Ishikawa (cell line): ENCODE results near the gene PMEPA1.

Source experiments
- CEBPB ChIP-seq: IDR thresholded peaks from 2 replicates; pipeline ENCODE4 v1.6.1; 2012
- CREB1 ChIP-seq: IDR thresholded peaks from 2 replicates; pipeline ENCODE4 v1.6.1; 2012; ENCODE audit warnings: low read depth
- EGR1 ChIP-seq: IDR thresholded peaks from 2 replicates; pipeline ENCODE4 v1.6.1; 2012
- EP300 ChIP-seq: IDR thresholded peaks from 2 replicates; pipeline ENCODE4 v1.6.1; 2012; ENCODE audit warnings: borderline replicate concordance
- FOXM1 ChIP-seq: IDR thresholded peaks from 2 replicates; pipeline ENCODE4 v1.6.1; 2012; ENCODE audit warnings: low read depth, borderline replicate concordance
- MAX ChIP-seq: IDR thresholded peaks from 2 replicates; pipeline ENCODE4 v1.6.1; 2012
- NFIC ChIP-seq: IDR thresholded peaks from 2 replicates; pipeline ENCODE4 v1.6.1; 2012
- RAD21 ChIP-seq: IDR thresholded peaks from 2 replicates; pipeline ENCODE4 v1.6.1; 2012; ENCODE audit warnings: low read depth
- REST ChIP-seq: IDR thresholded peaks from 2 replicates; pipeline ENCODE4 v1.6.1; 2012; ENCODE audit warnings: low read depth, mild to moderate bottlenecking
- TAF1 ChIP-seq: IDR thresholded peaks from 2 replicates; pipeline ENCODE4 v1.6.1; 2012; ENCODE audit warnings: low read depth, mild to moderate bottlenecking
- TCF12 ChIP-seq: IDR thresholded peaks from 2 replicates; pipeline ENCODE4 v1.6.1; 2012; ENCODE audit warnings: low read depth
- TEAD4 ChIP-seq: IDR thresholded peaks from 2 replicates; pipeline ENCODE4 v1.6.1; 2012
- YY1 ChIP-seq: IDR thresholded peaks from 2 replicates; pipeline ENCODE4 v1.6.1; 2012; ENCODE audit warnings: low read depth
- ZBTB7A ChIP-seq: IDR thresholded peaks from 2 replicates; pipeline ENCODE4 v1.6.1; 2012; ENCODE audit warnings: low read depth
- TF ChIP-seq, protein P1 (sequence below): IDR thresholded peaks from 2 replicates; pipeline ENCODE4 v1.6.1; 2012

PMEPA1 gene

DNA sequence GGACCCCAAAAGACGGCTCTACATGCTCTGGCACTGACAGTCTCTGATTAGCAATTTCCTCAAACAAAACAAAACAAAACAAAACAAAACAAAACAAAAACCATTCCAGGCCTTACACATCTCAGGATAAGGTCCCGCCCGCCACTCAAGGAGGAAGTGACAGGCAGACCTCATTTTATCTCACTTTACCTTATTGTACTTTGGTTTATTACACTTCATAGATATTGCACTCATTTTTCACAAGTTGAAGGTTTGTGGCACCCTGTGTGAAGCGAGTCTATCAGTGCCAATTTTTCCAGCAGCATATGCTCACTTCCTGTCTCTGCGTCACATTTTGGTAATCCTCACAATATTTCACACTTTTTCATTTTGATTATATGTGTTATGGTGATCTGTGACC is 104.8 kb downstream of the PMEPA1 start:
- TF ChIP-seq TAF1: no peak
- no peak for TF ChIP-seq TCF12
- TF ChIP-seq CREB1: no peak
- no peak for TF ChIP-seq EGR1
- no peak for TF ChIP-seq REST
- no peak for TF ChIP-seq TEAD4
- TF ChIP-seq FOXM1: no peak
- TF ChIP-seq, protein P1, sequence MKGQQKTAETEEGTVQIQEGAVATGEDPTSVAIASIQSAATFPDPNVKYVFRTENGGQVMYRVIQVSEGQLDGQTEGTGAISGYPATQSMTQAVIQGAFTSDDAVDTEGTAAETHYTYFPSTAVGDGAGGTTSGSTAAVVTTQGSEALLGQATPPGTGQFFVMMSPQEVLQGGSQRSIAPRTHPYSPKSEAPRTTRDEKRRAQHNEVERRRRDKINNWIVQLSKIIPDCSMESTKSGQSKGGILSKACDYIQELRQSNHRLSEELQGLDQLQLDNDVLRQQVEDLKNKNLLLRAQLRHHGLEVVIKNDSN: no peak
- no peak for TF ChIP-seq ZBTB7A
- TF ChIP-seq RAD21: no peak
- TF ChIP-seq CEBPB: no peak
- TF ChIP-seq YY1: no peak
- no peak for TF ChIP-seq EP300
- no peak for TF ChIP-seq MAX
- TF ChIP-seq NFIC: no peak

GRCh38 chr20:57603120-57603519 is 106.7 kb downstream of the PMEPA1 start:
- TF ChIP-seq CREB1: no peak
- TF ChIP-seq FOXM1: no peak
- TF ChIP-seq TCF12: no peak
- TF ChIP-seq REST: no peak
- TF ChIP-seq EP300: no peak
- TF ChIP-seq, protein P1: peak; percentile 44; the same call in 1 of the 2 replicates

GRCh38 chr20:57601737-57602136 is 108.1 kb downstream of the PMEPA1 start:
- TF ChIP-seq TAF1 (no peak), CREB1 (no peak), NFIC (no peak)
- TF ChIP-seq, protein P1: no peak

- TF ChIP-seq REST (no peak), TCF12 (no peak), TAF1 (no peak), YY1 (no peak), CEBPB (no peak), TEAD4 (no peak), RAD21 (no peak), FOXM1 (no peak), CREB1 (no peak), EGR1 (no peak), MAX (no peak), ZBTB7A (no peak), EP300 (no peak), NFIC (no peak)
- TF ChIP-seq, protein P1: no peak
Observed at GRCh38 chr20:57601211-57601570, 108.6 kb downstream of the PMEPA1 start.
